ENCODE results near the gene OPCML.

Gene OPCML

DNA sequence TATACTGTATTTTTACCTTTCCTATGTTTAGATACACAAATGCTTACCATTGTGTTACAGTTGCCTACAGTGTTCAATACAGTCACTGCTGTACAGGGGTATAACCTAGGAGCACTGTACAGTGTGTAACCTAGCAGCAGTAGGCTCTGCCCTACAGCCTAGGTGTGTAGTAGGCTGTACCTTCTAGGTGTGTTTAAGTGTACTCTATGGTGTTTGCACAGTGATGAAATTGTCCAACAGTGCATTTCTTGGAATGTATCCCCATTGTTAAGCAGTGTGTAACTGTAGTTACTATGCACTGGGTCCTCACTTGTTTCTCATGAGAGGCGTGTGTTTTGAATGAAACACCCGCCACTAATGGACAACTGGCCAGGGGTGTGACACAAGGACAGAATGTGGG lies 269.0 kb downstream of the OPCML start:
- TF ChIP-seq, protein P1, sequence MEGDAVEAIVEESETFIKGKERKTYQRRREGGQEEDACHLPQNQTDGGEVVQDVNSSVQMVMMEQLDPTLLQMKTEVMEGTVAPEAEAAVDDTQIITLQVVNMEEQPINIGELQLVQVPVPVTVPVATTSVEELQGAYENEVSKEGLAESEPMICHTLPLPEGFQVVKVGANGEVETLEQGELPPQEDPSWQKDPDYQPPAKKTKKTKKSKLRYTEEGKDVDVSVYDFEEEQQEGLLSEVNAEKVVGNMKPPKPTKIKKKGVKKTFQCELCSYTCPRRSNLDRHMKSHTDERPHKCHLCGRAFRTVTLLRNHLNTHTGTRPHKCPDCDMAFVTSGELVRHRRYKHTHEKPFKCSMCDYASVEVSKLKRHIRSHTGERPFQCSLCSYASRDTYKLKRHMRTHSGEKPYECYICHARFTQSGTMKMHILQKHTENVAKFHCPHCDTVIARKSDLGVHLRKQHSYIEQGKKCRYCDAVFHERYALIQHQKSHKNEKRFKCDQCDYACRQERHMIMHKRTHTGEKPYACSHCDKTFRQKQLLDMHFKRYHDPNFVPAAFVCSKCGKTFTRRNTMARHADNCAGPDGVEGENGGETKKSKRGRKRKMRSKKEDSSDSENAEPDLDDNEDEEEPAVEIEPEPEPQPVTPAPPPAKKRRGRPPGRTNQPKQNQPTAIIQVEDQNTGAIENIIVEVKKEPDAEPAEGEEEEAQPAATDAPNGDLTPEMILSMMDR (IDR thresholded peaks at IDR 0.05; ENCODE audit: insufficient read depth, low read depth, low read length, missing control alignments), result no peak
- DNase-seq (ENCODE audit: low read depth), result no peak
- H3K4me3 ChIP-seq (ENCODE audit: low read length), result no peak overlapping the region

DNA sequence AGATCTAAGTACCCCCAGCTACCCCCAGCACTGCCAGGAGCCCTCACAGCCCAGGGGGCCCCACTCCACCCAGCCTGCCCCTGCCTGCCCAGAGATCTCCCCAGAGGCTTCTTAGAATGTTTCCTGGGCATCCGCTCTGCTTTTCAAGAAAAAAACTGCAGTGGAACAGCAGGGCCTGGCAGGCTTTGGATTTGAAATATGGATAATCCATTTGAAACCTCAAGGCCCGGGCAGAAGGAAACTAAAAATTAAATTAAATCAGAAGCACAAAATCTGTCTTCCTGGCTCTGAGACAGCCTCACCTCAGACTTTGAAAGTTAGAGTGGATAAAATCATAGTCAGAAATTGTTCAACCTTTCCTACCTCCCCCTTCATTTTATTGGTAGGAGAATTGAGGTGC lies 273.6 kb downstream of the OPCML start:
- TF ChIP-seq, protein P1 (IDR thresholded peaks at IDR 0.05; ENCODE audit: insufficient read depth, low read depth, low read length, missing control alignments), result no peak
- DNase-seq (ENCODE audit: low read depth), result no peak
- no peak overlapping the region for H3K4me3 ChIP-seq (ENCODE audit: low read length)

GRCh38 chr11:133254601-133255000 lies 277.7 kb downstream of the OPCML start:
- TF ChIP-seq, protein P1 (IDR thresholded peaks at IDR 0.05; ENCODE audit: insufficient read depth, low read depth, low read length, missing control alignments), result no peak
- H3K4me3 ChIP-seq (ENCODE audit: low read length), result no peak overlapping the region
- DNase-seq (ENCODE audit: low read depth), result no peak

DNA sequence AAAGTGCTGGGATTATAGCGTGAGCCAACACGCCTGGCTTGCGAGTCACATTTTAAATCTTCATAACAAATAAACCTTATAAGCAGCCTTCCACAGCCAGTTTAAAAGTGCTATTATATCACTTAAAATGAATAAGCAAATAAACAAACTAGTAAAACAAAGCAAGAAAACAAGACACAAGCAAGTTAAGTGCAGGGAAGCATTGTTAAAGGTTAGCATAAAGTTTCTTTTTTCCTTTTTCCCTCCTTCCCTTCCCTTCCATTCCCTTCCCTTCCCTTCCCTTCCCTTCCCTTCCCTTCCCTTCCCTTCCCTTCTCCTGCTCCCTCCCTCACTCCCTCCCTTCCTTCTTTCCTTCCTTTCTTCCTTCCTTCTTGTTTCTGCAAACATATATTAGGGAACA lies 278.7 kb downstream of the OPCML start:
- no peak overlapping the region for H3K4me3 ChIP-seq (ENCODE audit: low read length)
- no peak for DNase-seq (ENCODE audit: low read depth)
- TF ChIP-seq, protein P1 (IDR thresholded peaks at IDR 0.05; ENCODE audit: insufficient read depth, low read depth, low read length, missing control alignments), result no peak

GRCh38 chr11:133251841-133252240 lies 280.5 kb downstream of the OPCML start:
- no peak overlapping the region for H3K4me3 ChIP-seq (ENCODE audit: low read length)
- no peak for DNase-seq (ENCODE audit: low read depth)
- TF ChIP-seq, protein P1 (IDR thresholded peaks at IDR 0.05; ENCODE audit: insufficient read depth, low read depth, low read length, missing control alignments), result no peak

DNA sequence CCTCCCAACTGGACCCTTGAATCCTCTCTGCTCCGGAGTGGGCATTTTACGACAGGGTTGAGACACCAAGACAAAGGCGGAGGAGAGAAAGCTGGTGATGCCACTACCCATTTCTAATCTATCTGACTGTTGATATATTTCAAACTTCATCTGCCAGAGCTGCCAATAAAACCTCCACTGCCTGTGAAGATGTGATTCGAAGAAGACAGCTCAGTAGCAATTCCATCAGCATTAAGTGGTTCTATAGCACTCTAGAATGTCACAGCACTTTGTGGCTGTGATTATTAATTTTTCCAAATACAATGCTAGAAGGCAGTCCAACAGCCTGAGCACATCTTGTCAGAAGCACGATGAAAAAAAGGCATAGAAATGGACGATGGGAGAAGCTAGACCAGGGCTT lies 282.8 kb downstream of the OPCML start:
- no peak for DNase-seq (ENCODE audit: low read depth)
- H3K4me3 ChIP-seq (ENCODE audit: low read length), result no peak overlapping the region
- TF ChIP-seq, protein P1 (IDR thresholded peaks at IDR 0.05; ENCODE audit: insufficient read depth, low read depth, low read length, missing control alignments), result no peak

- DNase-seq (ENCODE audit: low read depth), result no peak
- TF ChIP-seq, protein P1 (IDR thresholded peaks at IDR 0.05; ENCODE audit: insufficient read depth, low read depth, low read length, missing control alignments), result no peak
Measured at GRCh38 chr11:133249065-133249464, 283.2 kb downstream of the OPCML start.

More at GRCh38 chr11:133249065-133249464, 283.2 kb downstream of the OPCML start:
- H3K4me3 ChIP-seq (ENCODE audit: low read length), result no peak overlapping the region

All from epithelial cell of esophagus (primary cell).